Germinal center (tissue), 1 donor: ENCODE measurements around the gene POLR1H.
A peak's percentile ranks its signal among the peaks of the same experiment; 100 is the strongest.

ENCODE experiments used
- DNase-seq: peaks from one replicate; pipeline ENCODE4 v3.0.0; 2012; ENCODE audit warnings: mixed read lengths, low spot score

POLR1H gene

DNA sequence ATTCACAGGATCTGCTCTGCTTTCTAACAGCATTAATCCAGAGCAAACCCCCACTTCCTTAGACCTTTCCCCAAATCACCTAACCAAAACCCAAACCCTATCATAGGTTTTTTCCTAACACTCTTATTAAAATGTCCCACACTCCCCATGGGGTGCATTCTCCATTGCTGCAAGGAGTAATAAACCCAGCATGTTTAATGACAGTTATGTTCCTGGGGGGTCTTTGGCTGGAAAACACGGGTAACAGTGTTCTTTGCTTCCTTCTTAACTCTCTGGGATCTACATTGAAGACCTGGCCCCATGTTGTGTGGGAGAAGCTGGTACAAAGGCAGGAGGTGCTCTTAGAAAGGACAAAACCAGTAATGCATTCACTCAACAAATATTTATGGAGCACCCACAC lies 35.8 kb downstream of the POLR1H start:
- DNase-seq: no peak

DNA sequence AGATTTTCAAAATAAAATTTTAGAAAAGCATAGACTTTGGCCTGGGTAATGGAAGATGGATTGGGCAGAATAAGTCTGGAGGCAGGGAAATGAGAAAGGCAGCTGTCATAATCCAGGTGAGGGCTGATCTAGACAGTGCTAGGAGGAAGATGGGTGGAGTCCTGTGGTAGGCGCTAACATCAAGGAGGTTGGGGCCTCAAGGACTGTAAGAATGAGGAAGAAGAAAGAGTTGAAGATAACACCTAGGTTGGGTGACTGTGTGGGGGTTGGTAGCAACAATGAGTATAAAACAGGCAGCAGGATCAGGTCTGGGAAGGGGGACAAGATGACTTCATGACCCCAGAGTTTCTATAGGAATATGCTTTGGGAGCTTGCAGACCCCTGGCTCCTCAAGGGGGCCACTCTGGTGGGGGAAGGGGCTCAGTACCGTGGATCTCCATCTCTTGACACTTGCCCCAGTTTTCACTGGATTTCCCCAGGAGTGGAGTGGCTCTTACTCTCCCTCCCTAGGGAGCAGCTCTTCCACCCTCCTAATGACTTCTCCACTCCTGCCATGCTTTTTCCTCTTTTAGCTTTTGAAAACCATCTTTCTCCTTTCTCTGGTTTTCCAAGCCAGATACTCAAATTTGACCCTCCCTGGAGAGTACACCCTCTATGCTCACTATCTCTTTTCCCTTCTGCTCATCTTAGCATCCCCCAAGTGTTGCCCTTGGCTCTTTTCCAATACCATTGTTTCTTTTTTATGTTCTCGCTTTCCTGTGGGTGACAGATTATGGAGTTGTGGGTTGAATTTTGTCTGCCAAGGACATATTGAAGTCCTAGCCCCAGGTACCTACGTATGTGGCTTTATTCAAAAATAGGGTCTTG lies 37.1 kb downstream of the POLR1H start:
- DNase-seq: no peak

DNA sequence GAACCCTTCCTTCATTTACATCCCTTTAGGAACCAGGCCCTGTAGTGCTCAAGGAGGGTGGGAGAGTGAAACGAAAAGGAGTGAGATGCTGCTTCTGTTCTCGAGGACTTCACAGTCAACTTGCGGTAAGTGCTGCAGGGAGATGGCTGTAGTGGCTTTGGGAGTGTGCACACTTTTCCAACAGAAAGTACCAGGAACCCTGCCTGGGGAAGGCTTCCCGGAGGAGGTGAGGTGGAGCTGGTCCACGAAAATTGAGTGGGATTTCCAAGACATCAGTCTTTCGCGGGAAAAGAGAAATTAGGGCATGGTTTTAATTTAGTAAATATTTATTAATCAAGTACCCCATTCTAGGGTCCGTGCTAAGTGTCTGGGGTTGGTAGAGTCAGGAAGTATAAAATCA lies 39.1 kb downstream of the POLR1H start:
- no peak for DNase-seq

DNA sequence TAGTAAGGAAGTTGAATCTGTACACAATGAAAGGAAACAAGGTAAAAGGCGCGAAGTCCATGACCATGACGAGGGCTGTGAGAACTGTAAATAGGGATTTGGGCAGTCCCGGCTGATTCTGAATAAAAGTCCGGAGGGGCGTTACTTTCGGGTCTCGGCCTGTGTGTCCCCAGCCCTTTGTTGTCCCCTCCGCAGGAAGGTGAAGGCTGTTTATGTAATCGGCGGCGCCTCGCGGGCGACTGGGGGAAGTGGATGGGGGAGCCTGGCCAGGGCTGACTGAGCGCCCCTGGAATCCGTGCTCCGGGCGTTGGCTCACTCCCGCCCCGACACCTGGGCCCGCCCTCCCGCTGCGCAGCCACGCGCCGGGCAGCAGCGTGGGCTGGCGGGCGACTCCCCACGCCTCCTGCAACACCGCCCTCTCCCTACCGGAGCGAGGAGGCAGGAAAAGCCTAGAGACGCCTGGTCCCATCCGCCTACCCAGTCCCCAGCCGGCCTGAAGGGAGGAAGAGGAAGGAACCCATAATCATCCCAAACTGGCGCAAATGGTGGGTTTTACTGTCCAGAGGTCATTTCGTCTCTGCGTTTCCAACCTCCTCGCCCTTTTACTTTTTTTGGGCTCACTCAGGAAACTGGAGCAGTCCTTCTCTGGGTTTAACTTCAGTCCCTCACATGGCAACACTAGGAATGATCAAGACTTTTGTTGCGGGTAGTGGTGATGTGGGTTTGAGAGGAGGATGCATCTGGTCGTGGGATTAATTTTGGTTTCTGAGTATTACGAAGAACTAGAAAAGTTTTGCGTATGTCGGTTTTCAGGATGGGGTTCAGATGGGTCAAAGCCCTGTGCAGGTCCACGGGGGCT lies 39.7 kb downstream of the POLR1H start:
- peak; percentile 38 for DNase-seq

DNA sequence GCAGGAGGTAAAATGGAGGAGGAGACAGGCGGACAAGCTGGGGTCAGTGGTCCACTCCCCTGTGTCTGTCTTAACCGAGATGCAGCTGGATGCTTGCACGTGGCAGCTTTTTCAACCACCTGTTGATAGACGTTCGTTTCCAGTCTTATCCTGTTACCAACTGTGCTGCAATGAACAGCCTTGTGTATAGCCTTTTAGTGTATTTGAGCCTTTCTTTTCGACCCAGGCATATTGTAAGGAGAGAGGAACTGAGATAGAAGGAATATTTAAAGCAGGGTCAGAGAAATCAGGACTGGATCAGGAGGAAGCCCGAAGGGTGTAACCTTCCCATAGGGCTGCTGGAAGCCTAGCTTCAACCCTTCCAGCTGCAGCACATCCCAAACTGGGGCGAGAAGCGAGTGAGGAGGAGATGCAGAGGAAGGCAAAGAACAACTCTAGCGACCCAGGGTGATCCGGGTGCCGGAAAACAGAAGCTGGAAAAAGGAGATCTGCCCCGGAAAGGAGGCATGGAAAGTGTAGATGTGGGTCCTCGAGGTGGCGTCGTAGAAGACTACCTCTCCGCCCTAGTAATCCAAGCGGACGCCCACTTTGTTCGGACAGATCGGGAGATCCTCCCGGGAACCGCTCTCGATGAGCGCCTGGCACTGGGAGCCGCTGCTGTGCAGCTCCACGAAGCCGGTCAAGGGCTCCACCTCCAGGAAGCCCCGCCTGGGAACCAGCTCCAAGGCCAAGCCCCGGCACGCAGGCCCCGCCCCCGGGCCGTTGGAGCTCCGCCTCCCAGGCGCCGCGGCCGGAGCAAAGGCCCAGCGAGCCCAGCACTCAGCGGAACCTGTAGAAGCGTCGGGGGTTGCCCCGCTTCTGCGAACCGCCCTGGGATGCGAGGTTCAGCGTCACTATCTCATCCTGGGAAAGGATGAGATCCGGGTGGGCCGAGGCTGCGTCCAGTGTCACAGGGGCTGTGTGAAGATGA lies 40.7 kb downstream of the POLR1H start:
- peak; percentile 83 for DNase-seq

DNA sequence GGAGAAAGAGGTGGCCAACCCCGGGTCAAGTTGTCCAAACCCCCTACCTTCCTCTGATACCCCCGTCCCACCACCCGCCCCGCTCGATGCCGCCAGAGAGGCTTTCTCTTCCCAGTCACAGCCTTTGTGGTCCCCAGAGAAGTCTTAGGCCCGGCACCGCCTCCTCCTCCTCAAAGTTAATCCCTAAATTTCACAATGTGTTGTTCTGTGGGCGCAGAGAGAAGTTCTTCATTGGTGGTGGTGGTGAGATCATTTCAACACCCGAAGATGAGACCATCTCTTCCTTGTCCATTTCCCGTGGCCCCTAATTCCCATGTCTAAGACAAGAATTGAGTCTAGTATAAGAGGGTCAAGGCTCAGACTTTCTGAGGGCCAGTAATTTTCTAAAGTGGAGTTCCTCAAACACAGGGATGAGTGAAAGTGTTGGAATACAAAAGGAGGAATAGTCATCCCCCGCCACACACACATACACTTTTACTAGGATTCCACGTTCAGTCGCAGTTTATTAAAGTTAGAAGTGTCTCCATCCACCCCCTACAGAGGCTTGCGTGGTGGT lies 41.4 kb downstream of the POLR1H start:
- no peak for DNase-seq

DNA sequence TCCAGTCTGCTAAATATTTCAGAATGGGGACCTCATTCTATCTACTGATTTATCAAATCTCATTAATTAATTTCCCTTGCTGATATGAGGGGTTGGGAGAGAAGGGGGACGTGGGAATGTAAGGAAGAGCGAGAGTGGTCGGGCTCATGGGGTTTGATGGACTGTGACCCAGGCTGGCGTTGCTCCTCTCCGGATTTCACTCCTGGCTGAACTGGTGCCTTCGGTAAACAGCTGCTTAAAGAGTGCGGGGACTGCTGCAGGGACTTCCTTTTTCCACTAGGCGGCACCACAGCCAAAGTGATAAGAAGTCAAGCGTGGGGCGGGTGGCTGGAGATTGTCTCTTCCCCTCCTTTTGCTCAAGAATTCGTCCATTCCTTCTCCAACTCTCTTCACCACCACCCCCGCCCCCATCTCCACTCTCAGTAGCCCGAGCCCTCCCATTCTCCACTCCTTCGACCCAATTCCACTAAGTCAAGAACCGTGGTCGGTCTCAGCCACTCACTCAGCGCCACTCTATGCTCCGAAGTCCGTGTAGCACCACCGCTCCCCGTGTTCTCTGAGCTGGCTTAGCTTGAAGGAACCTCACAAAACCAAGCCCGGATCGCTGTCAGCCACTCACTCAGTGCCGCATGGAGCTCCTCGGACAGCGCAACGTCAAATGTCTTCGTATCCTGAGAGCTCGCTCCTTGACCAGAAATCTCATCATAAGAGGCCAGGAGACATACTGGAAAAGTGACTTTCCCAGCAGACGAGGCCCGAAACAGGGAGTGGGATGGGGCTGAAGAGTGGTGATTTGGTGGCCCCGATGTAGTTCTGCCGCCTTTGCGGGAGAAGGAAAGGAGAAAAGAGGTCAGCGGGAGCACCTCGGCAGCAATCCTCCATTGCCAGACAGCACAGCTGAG lies 42.2 kb downstream of the POLR1H start:
- DNase-seq: peak; percentile 88

DNA sequence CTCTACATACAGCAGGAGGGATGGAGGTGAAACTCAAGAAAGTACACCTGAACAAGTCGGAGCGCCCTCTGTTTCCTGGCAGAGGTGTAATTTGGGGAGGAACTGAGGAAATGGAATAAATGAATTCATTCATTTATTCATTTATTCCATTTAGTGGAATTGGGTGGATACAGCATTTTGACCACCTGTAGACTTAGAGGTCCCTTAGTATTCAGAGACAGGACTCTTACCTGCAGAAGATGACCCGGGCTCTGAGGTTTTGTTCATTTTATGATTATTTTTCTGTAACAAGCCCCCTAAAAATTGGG lies 42.8 kb downstream of the POLR1H start:
- no peak for DNase-seq

DNA sequence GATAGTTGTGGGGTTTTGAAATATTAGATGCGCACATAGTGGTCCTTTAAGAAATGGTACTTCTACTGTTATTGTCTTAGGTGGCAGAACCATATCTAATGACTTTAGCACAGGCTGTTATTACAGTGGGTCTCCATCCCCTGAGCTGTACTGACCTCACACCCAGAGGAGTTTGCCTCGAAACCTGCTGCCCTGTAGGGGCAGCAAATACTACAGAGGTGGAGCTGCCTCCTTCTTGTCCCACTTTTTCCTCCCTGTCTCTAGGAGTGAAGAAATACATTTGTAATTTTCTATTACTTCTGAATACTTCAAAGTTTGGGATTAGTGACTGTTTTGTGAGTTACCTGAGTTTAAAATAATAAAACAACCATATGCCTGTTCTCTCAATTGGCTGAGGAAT lies 43.6 kb downstream of the POLR1H start:
- no peak for DNase-seq

DNA sequence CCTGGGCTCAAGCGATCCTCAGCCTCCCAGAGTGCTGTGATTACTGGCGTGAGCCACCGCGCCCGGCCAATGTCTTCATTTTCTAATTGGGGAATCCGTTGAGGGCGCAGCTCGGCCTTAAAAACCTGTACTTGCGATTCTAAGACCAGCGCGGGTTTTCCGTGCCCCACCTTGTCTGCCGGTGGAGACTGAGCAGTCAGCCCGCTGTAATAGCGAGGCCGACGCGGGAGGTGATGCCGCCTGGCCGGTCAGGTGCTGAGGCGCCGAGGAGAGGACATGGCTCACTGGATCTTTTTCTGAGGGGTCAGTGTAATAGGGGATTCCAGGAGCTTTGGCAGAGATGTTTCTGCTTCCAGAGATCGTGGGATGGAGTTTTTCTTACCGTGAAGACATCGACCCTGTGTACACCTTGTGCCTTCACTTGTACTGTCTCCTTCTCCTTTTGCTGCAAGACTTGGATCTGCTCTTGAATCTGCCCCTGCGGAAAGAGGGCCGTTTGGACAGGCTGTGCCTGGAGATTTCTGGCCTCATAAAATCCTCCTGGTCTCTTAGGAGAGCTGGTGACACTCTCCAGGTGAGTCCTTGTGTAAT lies 50.3 kb downstream of the POLR1H start:
- DNase-seq: no peak

DNA sequence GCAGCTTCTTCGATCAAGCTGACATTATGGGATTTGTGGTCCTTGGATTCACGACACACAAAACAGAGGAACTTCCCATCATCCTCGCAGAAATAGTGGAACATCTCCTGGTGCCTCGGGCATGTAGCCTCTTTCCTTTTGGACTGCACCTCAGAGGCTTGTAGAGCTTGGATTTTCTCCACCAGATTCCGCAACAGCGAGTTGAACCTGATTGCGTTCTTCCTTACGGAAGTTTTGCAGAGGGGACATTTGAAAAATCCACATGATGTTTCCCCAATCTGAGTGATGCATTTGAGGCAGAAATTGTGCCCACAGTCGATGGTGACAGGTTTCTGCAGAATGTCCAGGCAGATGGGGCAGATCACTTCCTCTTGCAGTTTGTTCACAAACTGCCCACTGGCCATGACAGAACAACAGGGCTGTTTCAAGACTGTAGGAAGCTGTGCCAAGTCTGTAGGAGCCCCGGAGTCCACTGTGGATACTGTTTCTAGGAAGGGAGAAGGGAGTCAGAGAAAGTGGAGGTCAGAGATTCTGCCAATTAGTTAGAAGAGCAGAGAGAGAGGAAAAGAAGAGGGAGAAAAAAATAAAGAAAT lies 51.4 kb downstream of the POLR1H start:
- no peak for DNase-seq

DNA sequence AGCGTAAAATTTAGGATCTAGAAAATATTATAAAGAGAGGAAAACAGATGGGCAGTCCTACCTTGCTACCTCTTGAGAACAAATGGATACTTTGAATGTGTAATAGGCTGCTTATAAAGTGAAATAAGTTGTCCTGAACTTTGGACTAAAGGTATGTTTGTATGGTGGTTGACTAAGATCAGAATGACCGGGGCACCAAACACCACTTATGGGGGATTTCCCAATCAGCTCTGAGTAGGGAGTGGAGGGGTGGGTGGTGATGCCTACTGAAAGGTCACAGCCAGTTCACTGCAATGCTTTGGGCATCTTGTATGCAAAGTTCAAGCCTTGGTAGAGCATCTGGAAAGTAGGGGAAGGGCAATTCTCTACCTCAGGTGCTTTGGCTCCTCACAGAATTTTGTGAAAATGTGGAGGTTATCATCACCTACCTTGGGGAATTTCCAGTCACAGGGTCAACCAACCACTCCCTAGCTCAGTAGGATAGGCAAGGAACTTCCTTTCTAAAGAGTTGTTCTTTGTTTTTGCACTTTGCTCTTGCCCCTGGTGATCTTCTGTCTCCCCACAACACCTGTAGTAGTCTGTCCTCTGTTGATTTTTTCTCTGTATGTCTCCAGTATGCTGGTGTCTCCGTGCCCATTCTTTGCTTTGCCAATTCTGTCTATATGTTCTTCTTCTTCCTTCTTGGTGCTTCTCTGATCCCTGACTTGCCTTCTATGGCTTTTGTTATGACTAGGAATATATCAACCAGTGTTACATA lies 52.1 kb downstream of the POLR1H start, which contains the start of gene TRIM31:
TSS of gene TRIM31 (minus strand) at position 88 of the 757 bp plus-strand sequence. CDS start 285 bp downstream, outside the sequence.
- no peak for DNase-seq

DNA sequence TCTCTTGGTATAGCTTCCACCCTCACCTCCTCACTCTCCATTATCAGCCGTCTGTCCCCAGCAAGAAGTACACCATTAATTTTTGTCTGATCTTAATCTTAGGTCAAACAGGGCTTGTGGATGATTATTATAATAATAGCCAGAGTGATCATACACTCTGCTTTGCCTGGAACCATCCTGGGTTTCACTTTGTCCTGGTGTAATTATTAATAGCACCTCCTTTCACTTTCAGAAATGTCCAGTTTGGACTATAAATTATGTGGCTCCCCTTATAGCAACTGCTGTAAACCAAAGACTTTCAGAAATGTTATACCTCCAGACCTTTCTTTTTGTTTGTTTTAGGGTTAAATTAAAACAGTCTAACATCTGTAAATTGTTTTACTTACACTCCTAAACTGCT lies 52.8 kb downstream of the POLR1H start:
- no peak for DNase-seq
